ENCODE measurements around the gene RPTN.

Gene RPTN

DNA sequence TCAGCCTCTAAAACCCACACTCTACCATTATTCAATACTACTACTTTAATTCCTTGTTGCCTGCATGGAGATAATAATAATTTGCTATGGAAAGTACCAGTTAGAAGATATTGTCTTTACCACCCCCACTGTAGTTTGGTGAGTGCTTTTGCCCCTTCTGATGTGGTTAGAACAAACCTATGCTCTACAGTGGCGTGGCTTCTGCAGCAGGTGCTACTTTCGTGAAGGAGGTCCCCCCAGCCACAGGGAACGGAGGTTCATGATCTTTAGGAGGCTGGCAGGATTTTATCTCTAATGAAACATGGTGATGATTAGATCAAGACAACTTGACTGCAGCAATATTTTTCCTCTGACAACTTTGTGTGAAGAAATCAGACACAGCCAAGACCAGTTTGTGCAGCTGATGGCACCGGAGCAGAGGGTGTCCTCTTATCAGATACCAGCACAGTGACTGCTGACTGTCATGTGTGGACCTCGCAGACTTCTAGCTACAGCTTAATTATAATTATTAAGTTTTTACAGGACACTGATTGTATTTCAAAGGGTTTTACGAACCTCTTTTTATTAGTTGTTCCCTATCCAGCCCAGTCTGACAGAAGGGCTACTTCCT lies 33.1 kb downstream of the RPTN start:
- TF ChIP-seq YY1 (IDR thresholded peaks at IDR 0.05; ENCODE audit: insufficient read depth, insufficient read length) (no peak), SUZ12 (IDR thresholded peaks at IDR 0.05; ENCODE audit: extremely low read depth, insufficient read depth, insufficient read length) (no peak), ZNF274 (IDR thresholded peaks at IDR 0.05; ENCODE audit: low read depth, low read length) (no peak)
- Histone ChIP-seq H3K4me1 (ENCODE audit: insufficient read depth, insufficient read length) (no peaks in the 10 kb centered on the region), H3K9me3 (ENCODE audit: insufficient read depth, low read length) (no peaks in the 10 kb centered on the region), H3K27me3 (ENCODE audit: insufficient read depth, insufficient read length) (no peaks in the 10 kb centered on the region), H3K4me3 (ENCODE audit: insufficient read length, low read depth) (no peak overlapping the region), H3K9ac (ENCODE audit: insufficient read length, low read depth) (no peak overlapping the region), H3K36me3 (ENCODE audit: insufficient read depth, insufficient read length, low read length) (no peaks in the 10 kb centered on the region)
- DNase-seq (ENCODE audit: low read depth, low spot score), result no peak

DNA sequence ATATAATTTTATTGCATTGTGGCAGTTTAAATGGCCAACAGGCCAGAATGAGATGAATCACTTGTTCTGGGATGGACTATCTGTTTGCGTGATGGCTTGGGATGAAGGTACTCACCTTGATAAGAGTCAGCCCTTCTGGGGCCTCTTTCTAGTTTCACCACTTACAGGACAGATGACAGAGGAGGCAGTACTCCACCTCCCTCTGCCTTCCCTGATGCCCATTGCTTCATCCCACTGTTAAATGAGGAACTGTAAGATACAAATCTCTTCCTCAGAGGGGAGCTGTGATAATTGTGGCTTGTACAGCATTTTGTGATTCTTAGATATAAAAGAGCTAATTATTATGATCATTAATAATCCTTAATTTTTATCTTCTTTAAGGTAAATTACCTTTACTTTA lies 40.1 kb downstream of the RPTN start:
- DNase-seq (ENCODE audit: low read depth, low spot score), result no peak
- Histone ChIP-seq H3K27me3 (ENCODE audit: insufficient read depth, insufficient read length) (peaks cover 18% of the 10 kb centered on the region), H3K4me3 (ENCODE audit: insufficient read length, low read depth) (no peak overlapping the region), H3K36me3 (ENCODE audit: insufficient read depth, insufficient read length, low read length) (no peaks in the 10 kb centered on the region), H3K4me1 (ENCODE audit: insufficient read depth, insufficient read length) (no peaks in the 10 kb centered on the region), H3K9me3 (ENCODE audit: insufficient read depth, low read length) (peaks cover 8% of the 10 kb centered on the region), H3K9ac (ENCODE audit: insufficient read length, low read depth) (no peak overlapping the region)
- TF ChIP-seq ZNF274 (IDR thresholded peaks at IDR 0.05; ENCODE audit: low read depth, low read length) (no peak), SUZ12 (IDR thresholded peaks at IDR 0.05; ENCODE audit: extremely low read depth, insufficient read depth, insufficient read length) (no peak), YY1 (IDR thresholded peaks at IDR 0.05; ENCODE audit: insufficient read depth, insufficient read length) (no peak)

DNA sequence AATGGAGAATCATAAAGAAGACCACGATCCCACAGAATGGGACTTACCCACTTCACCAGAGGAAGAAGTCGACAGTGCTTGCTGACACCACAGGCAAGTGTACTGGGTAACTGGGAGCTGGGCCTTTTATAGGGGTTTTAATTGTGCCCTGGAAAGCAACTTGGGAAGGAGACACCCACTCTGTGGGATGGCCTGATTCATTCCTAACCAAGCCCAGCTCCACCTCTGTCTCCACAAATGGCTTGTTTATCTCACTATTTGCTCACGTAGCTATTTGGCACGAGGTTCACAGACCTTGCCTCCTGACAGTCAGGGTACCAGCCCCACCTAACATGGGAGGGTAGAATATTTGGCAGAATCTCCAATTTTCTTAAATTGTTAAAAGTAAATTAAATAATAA lies 43.7 kb downstream of the RPTN start, which contains the start of gene TCHH:
Gene TCHH, minus strand, starts transcription at position 101 of the 400 bp plus-strand sequence. CDS start 1,364 bp downstream, outside the sequence.
- Histone ChIP-seq H3K4me3 (ENCODE audit: insufficient read length, low read depth) (no peak within 1 kb of the TSS), H3K9me3 (ENCODE audit: insufficient read depth, low read length) (peaks cover 38% of the 10 kb centered on the region), H3K4me1 (ENCODE audit: insufficient read depth, insufficient read length) (peaks cover 10% of the 10 kb centered on the region), H3K9ac (ENCODE audit: insufficient read length, low read depth) (no peak within 1 kb of the TSS), H3K27me3 (ENCODE audit: insufficient read depth, insufficient read length) (peaks cover 53% of the 10 kb centered on the region), H3K36me3 (ENCODE audit: insufficient read depth, insufficient read length, low read length) (no peaks in the 10 kb centered on the region)
- DNase-seq (ENCODE audit: low read depth, low spot score), result no peak
- TF ChIP-seq SUZ12 (IDR thresholded peaks at IDR 0.05; ENCODE audit: extremely low read depth, insufficient read depth, insufficient read length) (no peak), YY1 (IDR thresholded peaks at IDR 0.05; ENCODE audit: insufficient read depth, insufficient read length) (no peak), ZNF274 (IDR thresholded peaks at IDR 0.05; ENCODE audit: low read depth, low read length) (no peak)

- peaks cover 77% of the 10 kb centered on the region for H3K27me3 ChIP-seq (ENCODE audit: insufficient read depth, insufficient read length)
- peak overlapping the region; percentile 36 for H3K4me3 ChIP-seq (ENCODE audit: insufficient read length, low read depth)
- no peak for DNase-seq (ENCODE audit: low read depth, low spot score)
- H3K9ac ChIP-seq (ENCODE audit: insufficient read length, low read depth), result no peak overlapping the region
- H3K9me3 ChIP-seq (ENCODE audit: insufficient read depth, low read length), result peaks cover 62% of the 10 kb centered on the region
- peaks cover 10% of the 10 kb centered on the region for H3K4me1 ChIP-seq (ENCODE audit: insufficient read depth, insufficient read length)
- no peaks in the 10 kb centered on the region for H3K36me3 ChIP-seq (ENCODE audit: insufficient read depth, insufficient read length, low read length)
- TF ChIP-seq SUZ12 (IDR thresholded peaks at IDR 0.05; ENCODE audit: extremely low read depth, insufficient read depth, insufficient read length) (no peak), ZNF274 (IDR thresholded peaks at IDR 0.05; ENCODE audit: low read depth, low read length) (no peak), YY1 (IDR thresholded peaks at IDR 0.05; ENCODE audit: insufficient read depth, insufficient read length) (no peak)
Measured at GRCh38 chr1:152112885-152113432, 46.1 kb downstream of the RPTN start.

GRCh38 chr1:152112101-152112884 lies 46.7 kb downstream of the RPTN start:
- H3K9ac ChIP-seq (ENCODE audit: insufficient read length, low read depth), result peak overlapping the region; percentile 54
- H3K9me3 ChIP-seq (ENCODE audit: insufficient read depth, low read length), result peaks cover 68% of the 10 kb centered on the region
- DNase-seq (ENCODE audit: low read depth, low spot score), result peak; percentile 11
- no peaks in the 10 kb centered on the region for H3K36me3 ChIP-seq (ENCODE audit: insufficient read depth, insufficient read length, low read length)
- H3K27me3 ChIP-seq (ENCODE audit: insufficient read depth, insufficient read length), result peaks cover 84% of the 10 kb centered on the region
- TF ChIP-seq YY1 (IDR thresholded peaks at IDR 0.05; ENCODE audit: insufficient read depth, insufficient read length) (no peak), SUZ12 (IDR thresholded peaks at IDR 0.05; ENCODE audit: extremely low read depth, insufficient read depth, insufficient read length) (no peak), ZNF274 (IDR thresholded peaks at IDR 0.05; ENCODE audit: low read depth, low read length) (no peak)
- peak overlapping the region; percentile 36 for H3K4me3 ChIP-seq (ENCODE audit: insufficient read length, low read depth)
- peaks cover 10% of the 10 kb centered on the region for H3K4me1 ChIP-seq (ENCODE audit: insufficient read depth, insufficient read length)

DNA sequence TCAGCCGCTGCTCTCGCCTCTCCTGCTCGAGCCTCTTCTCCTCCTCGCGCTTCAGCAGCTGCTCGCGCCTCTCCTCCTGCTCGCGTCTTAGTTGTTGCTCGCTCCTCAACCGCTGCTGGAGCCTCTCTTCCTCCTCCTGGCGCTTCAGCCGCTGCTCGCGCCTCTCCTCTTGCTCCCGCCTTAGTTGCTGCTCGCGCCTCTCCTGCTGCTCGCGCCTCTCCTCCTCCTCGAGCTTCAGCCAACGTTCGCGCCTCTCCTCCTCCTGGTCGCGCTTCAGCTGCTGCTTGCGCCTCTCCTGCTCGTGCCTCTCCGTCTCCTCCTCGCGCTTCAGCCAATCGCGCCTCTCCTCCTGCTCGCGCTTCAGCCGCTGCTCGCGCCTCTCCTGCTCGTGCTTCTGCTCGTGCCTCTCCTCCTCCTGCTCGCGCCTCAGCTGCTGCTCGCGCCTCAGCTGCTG lies 47.5 kb downstream of the RPTN start:
- Histone ChIP-seq H3K27me3 (ENCODE audit: insufficient read depth, insufficient read length) (peaks cover 91% of the 10 kb centered on the region), H3K4me3 (ENCODE audit: insufficient read length, low read depth) (peak overlapping the region; percentile 50), H3K4me1 (ENCODE audit: insufficient read depth, insufficient read length) (peaks cover 10% of the 10 kb centered on the region), H3K9me3 (ENCODE audit: insufficient read depth, low read length) (peaks cover 76% of the 10 kb centered on the region), H3K9ac (ENCODE audit: insufficient read length, low read depth) (peak overlapping the region; percentile 80), H3K36me3 (ENCODE audit: insufficient read depth, insufficient read length, low read length) (no peaks in the 10 kb centered on the region)
- DNase-seq (ENCODE audit: low read depth, low spot score), result peak; percentile 63
- TF ChIP-seq ZNF274 (IDR thresholded peaks at IDR 0.05; ENCODE audit: low read depth, low read length) (no peak), YY1 (IDR thresholded peaks at IDR 0.05; ENCODE audit: insufficient read depth, insufficient read length) (no peak), SUZ12 (IDR thresholded peaks at IDR 0.05; ENCODE audit: extremely low read depth, insufficient read depth, insufficient read length) (no peak)

Data from NT2/D1 (cell line).